A172 (cell line): ENCODE measurements around the gene TIGIT. TPM values are rescaled to one million over a fixed set of nuclear protein-coding genes. Genes with fewer than 3 reads are reported as not detected.
"Not testable (repeated sequence)": the region's sequence is repeated elsewhere in the genome, so short reads cannot be mapped to it uniquely, and the experiment has no call there.

ENCODE experiments used
- DNase-seq: peaks from one replicate; pipeline ENCODE4 v3.0.0-alpha.2; 2015; ENCODE audit warnings: low spot score
- total RNA-seq: library from RNA; depleted of rRNA; stranded (reverse); fragments of >200 nt; shearing (Covaris generic); gene quantifications from 2 replicates; pipeline ENCODE4 v1.2.3, GENCODE V29; 2014; rRNA removed

Gene TIGIT
- total RNA-seq: not detected in 2 replicates

DNA sequence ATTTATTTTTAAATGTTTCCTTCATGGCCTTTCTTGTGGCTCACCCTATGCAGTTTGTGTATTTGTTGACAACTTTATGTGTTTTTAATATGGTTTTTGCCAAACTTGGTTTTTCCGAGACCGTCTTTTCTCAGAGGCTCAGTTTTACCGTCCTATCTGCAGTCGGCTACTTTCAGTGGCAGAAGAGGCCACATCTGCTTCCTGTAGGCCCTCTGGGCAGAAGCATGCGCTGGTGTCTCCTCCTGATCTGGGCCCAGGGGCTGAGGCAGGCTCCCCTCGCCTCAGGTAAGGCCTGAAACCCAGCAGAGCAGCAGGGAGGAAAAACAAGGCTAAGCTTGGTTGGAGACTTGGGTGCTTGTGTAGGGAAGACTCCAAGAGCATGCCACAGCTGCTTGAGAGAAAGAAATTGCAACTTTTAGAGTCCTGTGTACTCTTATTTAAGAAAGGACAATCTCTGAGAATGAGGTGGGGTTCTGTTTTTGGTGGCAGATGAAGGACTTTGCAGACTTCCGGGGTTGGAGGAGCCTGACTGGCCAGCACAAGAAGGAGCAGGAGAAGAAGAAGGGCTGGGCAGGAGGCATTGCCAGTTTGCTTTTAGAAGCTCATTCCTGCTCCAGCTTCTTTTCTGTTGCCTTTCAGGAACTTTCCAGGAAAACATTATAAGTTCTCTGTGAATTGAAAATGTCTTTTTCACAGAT lies at the start of gene TIGIT:
Gene TIGIT, plus strand, starts transcription at position 191 of the 698 bp plus-strand sequence. Its CDS starts 34 bp downstream, at position 225.
- no peak for DNase-seq

DNA sequence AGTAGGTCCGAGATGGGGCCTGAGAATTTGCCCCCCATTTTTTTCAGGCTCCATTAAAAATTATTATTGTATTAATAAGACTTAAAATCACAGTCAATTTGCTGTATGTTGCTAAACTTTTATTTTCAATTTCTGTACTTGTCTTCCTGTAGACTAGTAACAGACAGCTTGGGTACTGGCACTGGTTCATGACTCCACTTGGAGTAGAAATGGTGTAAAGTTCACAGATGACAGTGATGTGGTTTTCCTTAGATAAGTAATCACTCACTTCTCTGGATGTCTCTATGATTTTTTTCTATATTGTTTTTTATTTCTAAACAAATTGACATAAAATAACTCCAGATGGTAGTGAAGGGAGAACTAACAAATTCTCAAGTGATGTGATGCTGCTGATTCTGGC lies 40.9 kb upstream of the TIGIT start:
- DNase-seq: no peak

- DNase-seq: no peak
Observed at GRCh38 chr3:114253505-114253904, 40.3 kb upstream of the TIGIT start.

GRCh38 chr3:114259566-114259965 lies 34.3 kb upstream of the TIGIT start:
- DNase-seq: no peak

DNA sequence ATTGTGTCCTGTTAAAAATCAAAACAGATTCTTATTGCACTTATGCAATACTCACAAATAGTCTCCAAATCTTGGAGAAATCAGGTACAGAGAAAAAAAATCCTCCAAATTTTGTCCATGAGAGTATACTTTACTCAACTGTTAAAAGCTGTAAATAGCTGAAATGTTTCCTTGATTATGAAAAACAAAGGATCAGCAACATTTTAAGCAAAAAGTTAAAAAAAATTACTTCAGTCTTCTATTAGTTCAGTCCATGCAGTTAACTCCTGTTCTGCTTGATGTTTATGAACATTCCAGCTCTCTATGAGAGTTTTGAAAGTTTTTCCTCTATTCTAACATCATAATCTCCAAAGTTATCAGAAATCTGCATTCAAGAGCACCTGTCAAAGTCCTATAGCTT lies 33.7 kb upstream of the TIGIT start:
- DNase-seq: no peak

DNA sequence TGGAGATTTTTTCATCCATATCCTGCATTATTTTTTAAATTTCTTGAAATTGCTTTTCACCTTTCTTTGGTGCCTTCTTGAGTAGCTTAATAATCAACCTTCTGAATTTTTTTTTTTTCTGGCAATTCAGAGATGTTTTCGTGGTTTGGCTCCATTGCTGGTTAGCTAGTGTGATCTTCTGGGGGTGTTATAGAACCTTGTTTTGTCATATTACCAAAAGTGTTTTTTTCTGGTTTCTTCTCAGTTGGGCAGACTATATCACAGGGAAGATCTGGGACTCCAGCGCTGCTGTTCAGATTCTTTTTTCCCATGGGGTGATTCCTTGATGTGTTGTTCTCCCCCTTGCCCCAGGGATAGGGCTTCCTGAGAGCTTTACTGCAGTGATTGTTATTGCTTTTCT lies 23.8 kb upstream of the TIGIT start:
- DNase-seq: no peak

DNA sequence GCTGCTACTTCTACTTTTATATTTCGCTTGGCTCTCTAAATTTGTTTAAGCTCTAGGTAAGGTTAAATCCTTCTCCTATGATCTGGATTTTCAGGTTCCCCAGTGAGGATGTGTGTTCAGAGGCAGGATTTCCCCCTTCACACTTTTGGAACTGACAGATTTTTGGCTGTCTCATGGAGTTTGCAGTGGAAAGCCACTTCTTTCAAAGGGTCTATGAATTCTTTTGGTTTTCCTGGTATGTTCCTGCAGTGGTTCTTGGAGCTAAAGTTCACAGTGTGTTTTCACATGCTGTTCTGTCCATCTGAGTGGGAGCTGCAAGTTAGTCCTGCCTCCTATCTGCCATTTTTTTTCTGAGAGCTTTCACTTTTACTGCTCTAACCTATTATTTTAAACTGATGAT lies 21.6 kb upstream of the TIGIT start:
- no peak for DNase-seq

GRCh38 chr3:114274929-114275328 lies 18.9 kb upstream of the TIGIT start:
- DNase-seq: peak; percentile 22

- not testable (repeated sequence) for DNase-seq
Observed at GRCh38 chr3:114276856-114277255, 17.0 kb upstream of the TIGIT start.

DNA sequence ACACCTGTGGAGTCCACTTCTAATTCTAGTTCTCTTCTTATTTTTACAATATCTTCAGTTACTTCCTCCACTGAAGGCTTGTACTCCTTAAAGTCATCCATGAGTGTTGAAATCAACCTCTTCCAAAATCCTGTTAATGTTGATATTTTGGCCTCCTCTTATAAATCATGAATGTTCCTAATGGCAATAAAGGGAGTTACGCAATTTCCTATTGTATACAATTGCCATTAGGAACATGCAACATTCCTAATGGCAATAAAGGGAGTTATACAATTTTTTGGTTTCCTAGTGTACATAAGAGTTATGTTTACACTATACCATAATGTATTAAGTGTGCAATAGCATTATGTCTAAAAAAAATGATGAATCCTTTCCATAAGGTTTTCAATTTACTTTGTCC lies 9.2 kb upstream of the TIGIT start:
- DNase-seq: no peak

- DNase-seq: no peak
Observed at GRCh38 chr3:114285648-114286230, 8.1 kb upstream of the TIGIT start.

DNA sequence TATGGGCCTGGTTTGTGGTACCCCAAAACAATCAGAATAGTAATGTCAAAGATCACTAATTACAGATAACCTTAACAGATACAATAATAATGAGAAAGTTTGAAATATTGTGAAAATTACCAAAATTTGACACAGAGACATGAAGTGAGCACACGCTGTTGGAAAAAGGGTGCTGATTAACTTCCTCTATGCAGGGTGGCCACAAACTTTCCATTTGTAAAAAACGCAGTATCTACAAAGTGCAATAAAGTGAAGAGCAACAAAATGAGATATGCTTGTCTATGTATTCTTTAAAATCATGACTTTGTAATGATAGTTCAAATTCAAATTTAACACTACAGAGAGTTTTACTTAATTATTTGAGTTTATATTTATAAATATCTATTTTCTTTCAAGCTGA lies 7.6 kb upstream of the TIGIT start:
- DNase-seq: no peak

- DNase-seq: peak; percentile 44
Observed at GRCh38 chr3:114290911-114291901, 2.6 kb upstream of the TIGIT start.

- no peak for DNase-seq
Observed at GRCh38 chr3:114294940-114295480, 1.2 kb downstream of the TIGIT start.

GRCh38 chr3:114295946-114296345 lies 2.1 kb downstream of the TIGIT start:
- no peak for DNase-seq

DNA sequence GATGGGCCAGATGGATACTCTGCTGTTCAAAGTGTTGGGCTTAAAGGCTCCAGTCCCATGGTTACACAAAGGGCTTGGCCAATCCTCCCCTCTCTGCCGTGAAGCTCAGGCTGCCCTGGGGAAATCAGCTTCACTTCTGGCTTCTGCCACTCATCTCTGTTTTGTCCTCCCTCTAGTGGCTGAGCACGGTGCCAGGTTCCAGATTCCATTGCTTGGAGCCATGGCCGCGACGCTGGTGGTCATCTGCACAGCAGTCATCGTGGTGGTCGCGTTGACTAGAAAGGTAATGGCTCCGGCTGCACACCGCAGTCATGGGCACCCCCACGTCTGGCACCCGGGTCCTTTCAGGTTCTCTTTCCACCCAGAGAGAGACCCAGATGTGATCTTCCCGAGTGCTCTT lies 5.6 kb downstream of the TIGIT start:
- peak; percentile 29 for DNase-seq

DNA sequence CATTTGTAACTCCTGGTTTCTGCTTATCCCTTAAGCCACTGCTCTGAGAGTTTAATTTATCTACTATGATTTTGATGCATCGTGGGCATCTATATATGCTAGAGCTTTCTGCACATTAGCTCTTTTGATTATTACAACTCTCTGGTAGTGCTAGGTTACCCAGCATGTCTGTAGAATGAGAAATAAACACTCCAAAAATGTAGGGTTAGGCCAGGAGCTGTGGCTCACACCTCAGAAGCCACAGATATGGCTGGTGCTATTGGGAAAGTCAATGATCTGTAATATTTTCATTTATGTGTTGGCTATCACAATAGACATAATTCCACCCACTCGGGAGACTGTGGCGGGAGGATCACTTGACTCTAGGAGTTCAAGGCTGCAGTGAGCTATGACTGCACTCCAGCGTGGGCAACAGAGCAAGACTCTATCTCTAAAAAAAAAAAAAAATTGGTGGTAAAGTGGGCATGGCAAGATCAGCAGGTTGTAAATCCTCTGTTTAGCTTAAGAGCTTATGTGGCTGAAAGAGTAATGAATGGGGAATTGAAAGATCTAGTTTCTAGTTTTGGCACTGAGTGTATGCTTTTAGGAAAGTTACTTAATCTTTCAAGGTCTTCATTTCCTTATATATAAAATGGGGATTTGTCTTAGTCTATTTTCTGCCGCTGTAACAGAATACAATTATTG lies 6.3 kb downstream of the TIGIT start:
- DNase-seq: no peak

DNA sequence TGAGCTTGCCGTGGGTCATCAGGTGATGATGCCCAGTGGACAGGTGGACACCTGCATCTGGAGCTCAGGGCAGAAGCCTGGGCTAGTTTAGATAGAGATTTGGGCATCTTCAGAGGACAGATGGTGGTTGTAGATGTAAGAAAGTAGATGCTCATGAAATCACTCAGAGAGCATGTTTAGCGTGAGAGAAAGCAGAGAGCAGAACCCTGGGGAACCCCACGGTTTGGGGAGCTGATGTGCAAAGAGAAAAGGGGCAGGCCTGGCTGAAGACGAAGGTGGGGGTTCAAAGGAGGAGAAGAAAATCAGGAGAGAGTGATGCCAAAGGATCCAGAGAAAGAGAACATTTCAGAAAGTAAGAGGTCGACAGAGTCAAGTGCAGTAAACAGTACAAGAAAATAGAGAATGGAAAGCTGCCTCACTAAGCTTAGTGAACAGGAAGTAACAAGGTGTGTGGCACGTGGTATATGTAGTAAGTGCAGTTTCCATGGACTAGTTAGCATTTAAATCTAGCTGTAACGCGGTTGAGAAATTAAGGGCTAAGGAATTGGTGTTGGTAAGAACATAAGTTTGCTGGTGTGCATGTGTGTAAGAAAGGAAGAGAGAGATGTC lies 13.5 kb downstream of the TIGIT start:
- DNase-seq: no peak

- no peak for DNase-seq
Observed at GRCh38 chr3:114307832-114308231, 14.0 kb downstream of the TIGIT start.

GRCh38 chr3:114308377-114308776 lies 14.5 kb downstream of the TIGIT start:
- DNase-seq: no peak

DNA sequence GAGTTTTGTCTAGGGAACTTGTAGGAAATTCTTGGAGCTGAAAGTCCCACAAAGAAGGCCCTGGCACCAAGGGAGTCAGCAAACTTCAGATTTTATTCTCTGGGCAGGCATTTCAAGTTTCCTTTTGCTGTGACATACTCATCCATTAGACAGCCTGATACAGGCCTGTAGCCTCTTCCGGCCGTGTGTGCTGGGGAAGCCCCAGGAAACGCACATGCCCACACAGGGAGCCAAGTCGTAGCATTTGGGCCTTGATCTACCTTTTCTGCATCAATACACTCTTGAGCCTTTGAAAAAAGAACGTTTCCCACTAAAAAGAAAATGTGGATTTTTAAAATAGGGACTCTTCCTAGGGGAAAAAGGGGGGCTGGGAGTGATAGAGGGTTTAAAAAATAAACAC lies 15.0 kb downstream of the TIGIT start:
- DNase-seq: no peak
